Panc1 (cell line): Measurements from ENCODE around the gene EDEM3.

ENCODE experiments used
- POLR2AphosphoS5 ChIP-seq: IDR thresholded peaks from 2 replicates; pipeline ENCODE4 v1.6.1; 2012; ENCODE audit warnings: mild to moderate bottlenecking, low read depth, low read length, moderate library complexity
- REST ChIP-seq, 2 experiments: IDR thresholded peaks; 2 replicates each; pipeline ENCODE4 v1.6.1; 2011 to 2012; ENCODE audit warnings: low read depth in 2 of 2, control low read depth in 1 of 2, low read length in 1 of 2, mild to moderate bottlenecking in 1 of 2, moderate library complexity in 1 of 2; ENCODE audit not compliant: insufficient read depth in 1 of 2
- SIN3A ChIP-seq: IDR thresholded peaks from 2 replicates; pipeline ENCODE4 v1.6.1; 2012; ENCODE audit warnings: low read depth, mild to moderate bottlenecking, low read length, moderate library complexity, borderline replicate concordance; ENCODE audit not compliant: insufficient read depth
- TF ChIP-seq, protein P1 (sequence below): fragments of 450-650 bp; IDR thresholded peaks from 2 replicates; pipeline ENCODE4 v1.5.1; 2017; ENCODE audit warnings: mild to moderate bottlenecking

- no peak for TF ChIP-seq POLR2AphosphoS5
- TF ChIP-seq, protein P1, sequence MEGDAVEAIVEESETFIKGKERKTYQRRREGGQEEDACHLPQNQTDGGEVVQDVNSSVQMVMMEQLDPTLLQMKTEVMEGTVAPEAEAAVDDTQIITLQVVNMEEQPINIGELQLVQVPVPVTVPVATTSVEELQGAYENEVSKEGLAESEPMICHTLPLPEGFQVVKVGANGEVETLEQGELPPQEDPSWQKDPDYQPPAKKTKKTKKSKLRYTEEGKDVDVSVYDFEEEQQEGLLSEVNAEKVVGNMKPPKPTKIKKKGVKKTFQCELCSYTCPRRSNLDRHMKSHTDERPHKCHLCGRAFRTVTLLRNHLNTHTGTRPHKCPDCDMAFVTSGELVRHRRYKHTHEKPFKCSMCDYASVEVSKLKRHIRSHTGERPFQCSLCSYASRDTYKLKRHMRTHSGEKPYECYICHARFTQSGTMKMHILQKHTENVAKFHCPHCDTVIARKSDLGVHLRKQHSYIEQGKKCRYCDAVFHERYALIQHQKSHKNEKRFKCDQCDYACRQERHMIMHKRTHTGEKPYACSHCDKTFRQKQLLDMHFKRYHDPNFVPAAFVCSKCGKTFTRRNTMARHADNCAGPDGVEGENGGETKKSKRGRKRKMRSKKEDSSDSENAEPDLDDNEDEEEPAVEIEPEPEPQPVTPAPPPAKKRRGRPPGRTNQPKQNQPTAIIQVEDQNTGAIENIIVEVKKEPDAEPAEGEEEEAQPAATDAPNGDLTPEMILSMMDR, result no peak
- no peak for TF ChIP-seq SIN3A
- no peak for TF ChIP-seq REST (IDR thresholded peaks at IDR 0.05; ENCODE audit: insufficient read depth in 1 of 2, low read depth in 2 of 2, low read length in 1 of 2)
Observed at GRCh38 chr1:184757406-184757805, 2.7 kb upstream of the EDEM3 start.
